Heart left ventricle (tissue), 16 donors: ENCODE data around the gene MDK. TPM values are rescaled to one million over a fixed set of nuclear protein-coding genes. Genes with fewer than 3 reads are reported as not detected.

Experiments
- ATAC-seq, 4 donors: fragments of 200-7000 bp; cut with Tn5 transposase; one replicate each; pipeline ENCODE4 v1.9.1; 2020 to 2022; ENCODE audit warnings: moderate library complexity in 4 of 4, mild to moderate bottlenecking in 3 of 4, moderate number of reproducible peaks in 1 of 4
- DNase-seq, 5 donors: peaks; one replicate each; pipeline ENCODE4 v3.0.0-alpha.2; 2020
- H3K27ac ChIP-seq, 12 donors: fragments of 200-600 bp; sonication (generic) in 4 of 12; one replicate each; pipeline versions ENCODE4 v1.5.0 to v1.8.0; 2016 to 2022; ENCODE audit warnings: mild to moderate bottlenecking in 2 of 12
- H3K27me3 ChIP-seq, 9 donors: fragments of 200-600 bp; sonication (generic) in 2 of 9; one replicate each; pipeline versions ENCODE4 v1.5.1 to v1.8.0; 2016 to 2022; ENCODE audit warnings: mild to moderate bottlenecking in 3 of 9
- H3K36me3 ChIP-seq, 9 donors: fragments of 200-600 bp; sonication (generic) in 2 of 9; one replicate each; pipeline versions ENCODE4 v1.5.0 to v1.8.0; 2018 to 2022; ENCODE audit warnings: mild to moderate bottlenecking in 2 of 9
- H3K4me1 ChIP-seq, 12 donors: fragments of 200-600 bp; sonication (generic) in 4 of 12; one replicate each; pipeline versions ENCODE4 v1.5.0 to v1.8.0; 2016 to 2022; ENCODE audit warnings: mild to moderate bottlenecking in 3 of 12
- H3K4me3 ChIP-seq, 12 donors: fragments of 200-600 bp; sonication (generic) in 4 of 12; one replicate each; pipeline versions ENCODE4 v1.5.0 to v1.8.0; 2017 to 2022; ENCODE audit warnings: mild to moderate bottlenecking in 9 of 12, moderate library complexity in 4 of 12
- H3K9me3 ChIP-seq, 12 donors: fragments of 200-600 bp; sonication (generic) in 4 of 12; one replicate each; pipeline versions ENCODE4 v1.5.0 to v1.8.0; 2016 to 2022; ENCODE audit warnings: mild to moderate bottlenecking in 1 of 12
- CTCF ChIP-seq, 12 donors: fragments of 200-600 bp; sonication (generic) in 4 of 12; IDR thresholded peaks; one replicate each; pipeline versions ENCODE4 v1.5.0 to v1.8.0; 2018 to 2022; ENCODE audit warnings: antibody characterized with exemption in 12 of 12, mild to moderate bottlenecking in 5 of 12
- POLR2A ChIP-seq, 2 donors: fragments of 450-650 bp; IDR thresholded peaks; one replicate each; pipeline ENCODE4 v1.6.1; 2017; ENCODE audit warnings: antibody characterized with exemption in 2 of 2, mild to moderate bottlenecking in 2 of 2, moderate library complexity in 2 of 2
- WGBS, 4 donors: extraction: QIAGEN DNeasy Blood & Tissue Kit in 2 of 4; methylation state at CpG; one replicate each; pipeline versions ENCODE4 v1.1.5 to v1.1.7; 2013 to 2018; 5-methylcytosine and 5-hydroxymethylcytosine counted together
- intact Hi-C, 10 donors: fragments of 100-400 bp; cut with DNase I; formaldehyde crosslinking; loops; one replicate each; pipeline versions ENCODE4 v1.11.1 to v1.14.2; 2022
- polyA plus RNA-seq, 2 donors: library from polyadenylated mRNA; stranded (reverse); fragments of 200-250 nt; gene quantifications; one replicate each; pipeline ENCODE4 v1.2.3, GENCODE V29; 2013
- total RNA-seq, 9 donors: library from RNA; depleted of rRNA in 2 of 9; stranded (reverse); fragments of >200 nt in 2 of 9; fragmentation: NEBNext Ultra II Directional in 3 of 9; extraction: Animal tissue kit (Norgen Biotek cat#: 25700) in 3 of 9; gene quantifications; one replicate each; pipeline versions ENCODE4 v1.1.0 to v1.2.4, GENCODE V29; 2016 to 2023
- donor health status: ischemic (EF 13 %, LVEDD 7.1; RV severe dilation, severe dysfunction).
- donor health status: healthy with polysubstance abuse.
- donor health status: DM: no; HTN: yes; CAD: no.
- donor health status: DM: no; HTN: no; CAD: no.
- donor health status: ischemic (EF 25% LVEDD 6.9; RV normal size, moderate dysfunction).
- donor health status: ischemic (EF 25% LVEDD 5.7; RV mildly dilated, moderate dysfunction).
- donor health status: healthy.
- donor health status: DM: yes; HTN: yes; CAD: no.
- donor health status: ischemic (EF 35%, LVEDD 5.7; RV mildly dilated, moderate dysfunction).
- donor health status: nonischemic (EF 11% LVEDD 7.7; RV severe dilation, severe dysfunction).
- donor health status: DM: yes; HTN: yes; CAD: no.
- donor health status: PGD.
- donor health status: ischemic (EF 29% LVEDD 5.4; RV normal size, mild dysfunction).
- donor health status: nonischemic (EF 23%, LVEDD 6.1; RV moderate dilation, normal function).

MDK gene
- total and polyA plus RNA-seq, 11 donors, result 1.9 to 26.5 (median 5.4) TPM

- intact Hi-C loops, result loop anchor here in 8 of 10 donors (2.0 to 10.0 kb wide), 5 partner anchors 134 to 224 kb away; partner anchors contain the start of genes ATG13 (in 4 of the 8) and HARBI1 (in 4 of the 8)
- peaks cover 0 to 45% (median 27%) of the 10 kb centered on the region in 12 donors for H3K4me1 ChIP-seq
- peak overlapping the region in 4 of 12 donors; percentile 38 to 55 (median 44) for H3K4me3 ChIP-seq
- no peak for DNase-seq
- H3K27me3 ChIP-seq, result peaks cover 11 to 48% (median 27%) of the 10 kb centered on the region in 9 donors
- H3K9me3 ChIP-seq, result no peaks in the 10 kb centered on the region
- ATAC-seq, result no peak
- peaks cover 0 to 22% (median 18%) of the 10 kb centered on the region in 9 donors for H3K36me3 ChIP-seq
- H3K27ac ChIP-seq, result no peak overlapping the region
- WGBS, 4 donors, result 67 to 84% (median 72%) methylated on average over 4 of the region's 4 CpGs
- no peak for TF ChIP-seq POLR2A (IDR thresholded peaks at IDR 0.05)
- TF ChIP-seq CTCF (IDR thresholded peaks at IDR 0.05), result no peak
Measured at GRCh38 chr11:46393231-46393616, 11.8 kb downstream of the MDK start.

- no peak overlapping the region for H3K27ac ChIP-seq
- TF ChIP-seq CTCF (IDR thresholded peaks at IDR 0.05), result no peak
- H3K4me1 ChIP-seq, result peaks cover 0 to 42% (median 26%) of the 10 kb centered on the region in 12 donors
- ATAC-seq (no peak), DNase-seq (no peak)
- peaks cover 0 to 27% (median 20%) of the 10 kb centered on the region in 9 donors for H3K36me3 ChIP-seq
- peaks cover 11 to 42% (median 27%) of the 10 kb centered on the region in 9 donors for H3K27me3 ChIP-seq
- no peak overlapping the region for H3K4me3 ChIP-seq
- WGBS, 4 donors, result 79 to 89% (median 86%) methylated on average over 2 to 4 of the region's 4 CpGs
- H3K9me3 ChIP-seq, result no peaks in the 10 kb centered on the region
- intact Hi-C loops, result loop anchor here in 8 of 10 donors (2.0 to 10.0 kb wide), 5 partner anchors 134 to 224 kb away; partner anchors contain the start of genes ATG13 (in 4 of the 8) and HARBI1 (in 4 of the 8)
Measured at GRCh38 chr11:46393759-46394158, 12.3 kb downstream of the MDK start.

GRCh38 chr11:46397526-46397925 is 16.1 kb downstream of the MDK start:
- TF ChIP-seq CTCF (IDR thresholded peaks at IDR 0.05) (no peak), POLR2A (IDR thresholded peaks at IDR 0.05) (no peak)
- ATAC-seq (no peak), DNase-seq (peak in 1 of 5 donors; percentile 59)
- peaks cover 0 to 6% (median 0%) of the 10 kb centered on the region in 9 donors for H3K27me3 ChIP-seq
- WGBS, 4 donors, result 93 to 98% (median 96%) methylated on average over 13 to 19 of the region's 19 CpGs
- H3K9me3 ChIP-seq, result no peaks in the 10 kb centered on the region
- H3K27ac ChIP-seq, result no peak overlapping the region
- peaks cover 0 to 9% (median 5%) of the 10 kb centered on the region in 12 donors for H3K4me1 ChIP-seq
- H3K36me3 ChIP-seq, result peaks cover 0 to 33% (median 26%) of the 10 kb centered on the region in 9 donors
- H3K4me3 ChIP-seq, result no peak overlapping the region
- intact Hi-C loops, result loop anchor here in 2 of 10 donors (10.0 kb wide), 1 partner anchor 217 kb away; the partner anchor contains the start of genes ATG13 (in 2 of the 2) and HARBI1 (in 2 of the 2)

GRCh38 chr11:46402957-46403902 is 21.8 kb downstream of the MDK start:
- H3K4me3 ChIP-seq, result no peak overlapping the region
- H3K27me3 ChIP-seq, result no peaks in the 10 kb centered on the region
- no peak for TF ChIP-seq POLR2A (IDR thresholded peaks at IDR 0.05)
- TF ChIP-seq CTCF (IDR thresholded peaks at IDR 0.05), result no peak
- peaks cover 0 to 61% (median 43%) of the 10 kb centered on the region in 9 donors for H3K36me3 ChIP-seq
- no peaks in the 10 kb centered on the region for H3K9me3 ChIP-seq
- ATAC-seq, result peak in 3 of 4 donors; percentile 22 to 40 (median 34)
- H3K27ac ChIP-seq, result peak overlapping the region in 2 of 12 donors; percentile 42 to 51
- peak in 1 of 5 donors; percentile 40 for DNase-seq
- intact Hi-C loops, result no loop called here
- 33 to 51% (median 46%) methylated on average over 6 of the region's 6 CpGs for WGBS, 4 donors
- H3K4me1 ChIP-seq, result peaks cover 4 to 29% (median 17%) of the 10 kb centered on the region in 12 donors
